Naive thymus-derived CD4-positive, alpha-beta T cell (primary cell): ENCODE results near the gene WARS2. TPM values are rescaled to one million over a fixed set of nuclear protein-coding genes. Genes with fewer than 3 reads are reported as not detected.

Experiments
- ATAC-seq: fragments of 150-1000 bp; cut with Tn5 transposase; 2 replicates; pipeline ENCODE4 v1.10.0; 2021; ENCODE audit warnings: mild to moderate bottlenecking, moderate library complexity
- CTCF ChIA-PET: fragments of 350-600 bp; sonication (Branson Sonifier 250); formaldehyde crosslinking; loops from one replicate; lab custom pipeline; 2021; ENCODE audit warnings: antibody characterized with exemption; lab: Charles Lee
- POLR2A ChIA-PET: fragments of 350-600 bp; sonication (Branson Sonifier 250); formaldehyde crosslinking; loops from one replicate; lab custom pipeline; 2021; ENCODE audit warnings: antibody characterized with exemption, inconsistent platforms; lab: Charles Lee
- DNase-seq, 9 donors: peaks; one replicate each; pipeline versions ENCODE4 v3.0.0 to v3.0.0-alpha.2; 2020 to 2022; ENCODE audit warnings: mixed read lengths in 1 of 9
- H3K27ac ChIP-seq: one replicate; pipeline ENCODE4 v1.7.0; 2013; ENCODE audit warnings: mild to moderate bottlenecking, low read depth, low read length, moderate library complexity
- H3K27me3 ChIP-seq, 2 donors: one replicate each; pipeline ENCODE4 v1.7.0; 2013; ENCODE audit warnings: low read length in 2 of 2, mild to moderate bottlenecking in 2 of 2, moderate library complexity in 2 of 2; ENCODE audit not compliant: control insufficient read depth in 2 of 2, insufficient read depth in 2 of 2
- H3K36me3 ChIP-seq, 3 experiments: 1 replicate in 2 of 3; 2 replicates in 1 of 3; pipeline ENCODE4 v1.7.0; 2013; ENCODE audit warnings: low read length in 3 of 3, mild to moderate bottlenecking in 3 of 3, moderate library complexity in 1 of 3; ENCODE audit not compliant: insufficient read depth in 3 of 3, control insufficient read depth in 2 of 3
- H3K4me1 ChIP-seq, 2 donors: one replicate each; pipeline ENCODE4 v1.7.0; 2013; ENCODE audit warnings: low read length in 2 of 2, mild to moderate bottlenecking in 2 of 2, moderate library complexity in 1 of 2; ENCODE audit not compliant: control insufficient read depth in 2 of 2, insufficient read depth in 2 of 2
- H3K4me3 ChIP-seq: 2 replicates; pipeline ENCODE4 v1.7.0; 2013; ENCODE audit warnings: mild to moderate bottlenecking, low read length
- H3K9me3 ChIP-seq, 3 experiments: 1 replicate in 2 of 3; 2 replicates in 1 of 3; pipeline ENCODE4 v1.7.0; 2013; ENCODE audit warnings: low read length in 3 of 3; ENCODE audit not compliant: control insufficient read depth in 2 of 3
- H3K27ac Mint-ChIP-seq, 9 donors: one replicate each; pipeline ENCODE4 v1.8.0; 2020 to 2022; ENCODE audit warnings: mixed read lengths in 9 of 9, mild to moderate bottlenecking in 8 of 9, moderate library complexity in 5 of 9, inconsistent platforms in 2 of 9
- H3K27me3 Mint-ChIP-seq, 5 donors: one replicate each; pipeline ENCODE4 v1.8.0; 2021 to 2022; ENCODE audit warnings: mixed read lengths in 5 of 5, mild to moderate bottlenecking in 1 of 5
- H3K36me3 Mint-ChIP-seq, 5 donors: one replicate each; pipeline ENCODE4 v1.8.0; 2020 to 2022; ENCODE audit warnings: mixed read lengths in 5 of 5, mild to moderate bottlenecking in 3 of 5, inconsistent platforms in 1 of 5
- H3K4me1 Mint-ChIP-seq, 7 donors: one replicate each; pipeline ENCODE4 v1.8.0; 2020 to 2022; ENCODE audit warnings: mixed read lengths in 7 of 7, mild to moderate bottlenecking in 3 of 7, inconsistent platforms in 1 of 7
- H3K4me3 Mint-ChIP-seq, 10 donors: one replicate each; pipeline ENCODE4 v1.8.0; 2020 to 2022; ENCODE audit warnings: mild to moderate bottlenecking in 10 of 10, mixed read lengths in 10 of 10, moderate library complexity in 6 of 10, inconsistent platforms in 2 of 10
- H3K9me3 Mint-ChIP-seq, 11 donors: one replicate each; pipeline ENCODE4 v1.8.0; 2020 to 2022; ENCODE audit warnings: mixed read lengths in 11 of 11, mild to moderate bottlenecking in 4 of 11, inconsistent platforms in 1 of 11, moderate library complexity in 1 of 11
- intact Hi-C, 2 donors: fragments of 100-400 bp; cut with micrococcal nuclease; formaldehyde crosslinking; loops; one replicate each; pipeline ENCODE4 v1.15.1; 2023
- polyA plus RNA-seq, 2 donors: library from polyadenylated mRNA; unstranded; fragments of 300-500 nt; fragmentation: Illumina TruSeq; gene quantifications; one replicate each; pipeline ENCODE4 v1.2.3, GENCODE V29; 2021
- total RNA-seq, 6 experiments: library from RNA in 5 of 6; stranded (reverse) in 5 of 6; gene quantifications; 1 replicate in 5 of 6; 2 replicates in 1 of 6; pipeline ENCODE4 v1.2.3 and lab custom pipeline; 2021 to 2026

The WARS2 gene
- total and polyA plus RNA-seq, 7 experiments from 2014 or later: 8.6 to 27.1 (median 11.5) TPM

GRCh38 chr1:118991448-118991847 is 149.0 kb downstream of the WARS2 start:
- Histone ChIP-seq H3K9me3 (no peaks in the 10 kb centered on the region), H3K4me1 (no peaks in the 10 kb centered on the region), H3K27me3 (peaks cover 0 to 9% of the 10 kb centered on the region in 2 donors), H3K4me3 (no peak overlapping the region), H3K27ac (no peak overlapping the region), H3K36me3 (no peaks in the 10 kb centered on the region)
- H3K36me3 Mint-ChIP-seq: peaks cover 0 to 15% (median 4%) of the 10 kb centered on the region in 5 donors
- no peak overlapping the region for H3K4me3 Mint-ChIP-seq
- intact Hi-C loops: no loop called here
- H3K9me3 Mint-ChIP-seq: peaks cover 0 to 49% (median 11%) of the 10 kb centered on the region in 11 donors
- H3K4me1 Mint-ChIP-seq: peaks cover 5 to 18% (median 14%) of the 10 kb centered on the region in 7 donors
- no peak for ATAC-seq
- H3K27me3 Mint-ChIP-seq: peaks cover 78 to 92% (median 90%) of the 10 kb centered on the region in 5 donors
- peak overlapping the region in 1 of 9 donors; percentile 66 for H3K27ac Mint-ChIP-seq
- POLR2A ChIA-PET: no interaction called here
- CTCF ChIA-PET: no interaction called here
- DNase-seq: no peak

GRCh38 chr1:118990513-118991152 is 149.8 kb downstream of the WARS2 start:
- intact Hi-C loops: no loop called here
- no peaks in the 10 kb centered on the region for H3K4me1 ChIP-seq
- no peak overlapping the region for H3K4me3 ChIP-seq
- peaks cover 0 to 49% (median 11%) of the 10 kb centered on the region in 11 donors for H3K9me3 Mint-ChIP-seq
- H3K27me3 ChIP-seq: peaks cover 3 to 13% of the 10 kb centered on the region in 2 donors
- ATAC-seq (no peak), DNase-seq (no peak)
- peaks cover 5 to 25% (median 21%) of the 10 kb centered on the region in 7 donors for H3K4me1 Mint-ChIP-seq
- H3K27me3 Mint-ChIP-seq: peaks cover 81 to 94% (median 92%) of the 10 kb centered on the region in 5 donors
- peak overlapping the region in 1 of 10 donors; percentile 38 for H3K4me3 Mint-ChIP-seq
- ChIA-PET POLR2A (no interaction called here), CTCF (no interaction called here)
- peaks cover 0 to 19% (median 4%) of the 10 kb centered on the region in 5 donors for H3K36me3 Mint-ChIP-seq
- H3K9me3 ChIP-seq: no peaks in the 10 kb centered on the region
- H3K27ac Mint-ChIP-seq: peak overlapping the region in 1 of 9 donors; percentile 63
- H3K36me3 ChIP-seq: no peaks in the 10 kb centered on the region
- H3K27ac ChIP-seq: no peak overlapping the region

GRCh38 chr1:118989878-118990378 is 150.5 kb downstream of the WARS2 start:
- Histone ChIP-seq H3K4me3 (no peak overlapping the region), H3K27ac (no peak overlapping the region), H3K9me3 (no peaks in the 10 kb centered on the region), H3K36me3 (no peaks in the 10 kb centered on the region), H3K27me3 (peaks cover 3 to 13% of the 10 kb centered on the region in 2 donors), H3K4me1 (no peaks in the 10 kb centered on the region)
- Mint-ChIP-seq H3K9me3 (peaks cover 0 to 55% (median 11%) of the 10 kb centered on the region in 11 donors), H3K4me3 (no peak overlapping the region), H3K27ac (no peak overlapping the region), H3K36me3 (peaks cover 0 to 21% (median 4%) of the 10 kb centered on the region in 5 donors), H3K27me3 (peaks cover 81 to 94% (median 92%) of the 10 kb centered on the region in 5 donors), H3K4me1 (peaks cover 10 to 32% (median 28%) of the 10 kb centered on the region in 7 donors)
- POLR2A ChIA-PET: no interaction called here
- CTCF ChIA-PET: no interaction called here
- intact Hi-C loops: no loop called here
- no peak for ATAC-seq
- DNase-seq: no peak

GRCh38 chr1:118989006-118989815 is 151.2 kb downstream of the WARS2 start:
- Histone ChIP-seq H3K36me3 (no peaks in the 10 kb centered on the region), H3K4me3 (no peak overlapping the region), H3K27me3 (peaks cover 9 to 13% of the 10 kb centered on the region in 2 donors), H3K27ac (no peak overlapping the region), H3K4me1 (no peaks in the 10 kb centered on the region), H3K9me3 (no peaks in the 10 kb centered on the region)
- Mint-ChIP-seq H3K4me3 (peak overlapping the region in 2 of 10 donors; percentile 75 to 82), H3K27ac (peak overlapping the region in 1 of 9 donors; percentile 60), H3K9me3 (peaks cover 0 to 56% (median 14%) of the 10 kb centered on the region in 11 donors), H3K27me3 (peaks cover 80 to 94% (median 92%) of the 10 kb centered on the region in 5 donors), H3K36me3 (peaks cover 0 to 21% (median 4%) of the 10 kb centered on the region in 5 donors), H3K4me1 (peaks cover 13 to 38% (median 32%) of the 10 kb centered on the region in 7 donors)
- POLR2A ChIA-PET: no interaction called here
- no peak for ATAC-seq
- no peak for DNase-seq
- CTCF ChIA-PET: no interaction called here
- intact Hi-C loops: no loop called here

GRCh38 chr1:118988186-118989005 is 152.1 kb downstream of the WARS2 start, which contains the start of gene TBX15:
Gene TBX15, minus strand, starts transcription at chr1:118988343. Its CDS starts 548 bp downstream, at chr1:118987795.
- intact Hi-C loops: no loop called here
- Histone ChIP-seq H3K4me3 (no peak within 1 kb of the TSS), H3K36me3 (no peaks in the 10 kb centered on the region), H3K27ac (no peak within 1 kb of the TSS), H3K9me3 (no peaks in the 10 kb centered on the region), H3K27me3 (peaks cover 10 to 17% of the 10 kb centered on the region in 2 donors), H3K4me1 (no peaks in the 10 kb centered on the region)
- Mint-ChIP-seq H3K27me3 (peaks cover 80 to 94% (median 92%) of the 10 kb centered on the region in 5 donors), H3K27ac (peak within 1 kb of the TSS in 1 of 9 donors; percentile 77), H3K9me3 (peaks cover 0 to 56% (median 11%) of the 10 kb centered on the region in 11 donors), H3K4me3 (peak within 1 kb of the TSS in 9 of 10 donors; percentile 38 to 82 (median 56)), H3K4me1 (peaks cover 11 to 46% (median 34%) of the 10 kb centered on the region in 7 donors), H3K36me3 (peaks cover 0 to 17% (median 4%) of the 10 kb centered on the region in 5 donors)
- ChIA-PET POLR2A (no interaction called here), CTCF (no interaction called here)
- no peak for ATAC-seq
- DNase-seq: no peak
